K562 (cell line): ENCODE measurements around the gene PIK3C2G. TPM values are rescaled to one million over a fixed set of nuclear protein-coding genes. Genes with fewer than 3 reads are reported as not detected.

Experiments used
- ATAC-seq: fragments of 200-7000 bp; cut with Tn5 transposase; 3 replicates; pipeline ENCODE4 v1.9.1; 2020; ENCODE audit warnings: moderate library complexity
- BruUV-seq: library from RNA; stranded (reverse); fragments of 400-500 nt; replicated peaks from 2 replicates; lab custom pipeline; 2021; lab: Mats Ljungman, UMichigan
- CTCF ChIA-PET: fragments of 300-600 bp; formaldehyde crosslinking; extraction: SDS; loops from one replicate; lab custom pipeline; 2021; ENCODE audit warnings: low intra/inter-chr PET ratio; lab: Yijun Ruan, JAX
- POLR2A ChIA-PET: fragments of 300-600, 350-650 bp; sonication (Branson Sonifier 250); formaldehyde crosslinking; extraction: SDS; loops from one replicate; lab custom pipeline; 2021; ENCODE audit warnings: antibody characterized with exemption, inconsistent platforms; lab: Yijun Ruan, JAX
- DNase-seq, 4 experiments: peaks; one replicate each; pipeline versions ENCODE4 v3.0.0 to v3.0.0-alpha.2; 2011 to 2018; ENCODE audit warnings: low spot score in 3 of 4, mixed read lengths in 3 of 4; ENCODE audit errors: extremely low read depth in 1 of 4
- FAIRE-seq: peaks from 2 replicates; lab custom pipeline; 2011; peaks lifted over from hg19 to GRCh38; lab: Jason Lieb, UNC
- H2AFZ ChIP-seq: 2 replicates; pipeline ENCODE4 v1.6.0; 2011; ENCODE audit warnings: low read depth, low read length, control low read depth, inconsistent platforms
- H3K27ac ChIP-seq: fragments of 200-600 bp; 3 replicates; pipeline ENCODE4 v1.8.0; 2011; ENCODE audit warnings: low read depth, mild to moderate bottlenecking, control low read depth, inconsistent platforms, low read length, moderate library complexity, mixed read lengths; ENCODE audit errors: extremely low read depth
- H3K27me3 ChIP-seq, 2 experiments: fragments of 300-600 bp in 1 of 2; 2 replicates in 1 of 2; 3 replicates in 1 of 2; pipeline versions ENCODE4 v1.6.0 to v1.8.0; 2011; ENCODE audit warnings: inconsistent platforms in 2 of 2, low read length in 2 of 2, mild to moderate bottlenecking in 1 of 2, mixed read lengths in 1 of 2, moderate library complexity in 1 of 2; ENCODE audit not compliant: control insufficient read depth in 2 of 2, insufficient read depth in 2 of 2
- H3K36me3 ChIP-seq: fragments of 300-600 bp; 3 replicates; pipeline ENCODE4 v1.8.0; 2011; ENCODE audit warnings: mild to moderate bottlenecking, low read length, inconsistent platforms; ENCODE audit not compliant: control insufficient read depth, insufficient read depth
- H3K4me1 ChIP-seq, 2 experiments: fragments of 200-600 bp in 1 of 2; replicated peaks in 1 of 2; 2 replicates in 1 of 2; 3 replicates in 1 of 2; pipeline versions ENCODE4 v1.5.1 to v1.8.0; 2011; ENCODE audit warnings: inconsistent platforms in 2 of 2, low read length in 2 of 2, mild to moderate bottlenecking in 1 of 2, mixed read lengths in 1 of 2, moderate library complexity in 1 of 2; ENCODE audit not compliant: control insufficient read depth in 2 of 2, insufficient read depth in 2 of 2
- H3K4me2 ChIP-seq: 2 replicates; pipeline ENCODE4 v1.6.1; 2011; ENCODE audit warnings: low read length, control low read depth, inconsistent platforms, mixed read lengths; ENCODE audit not compliant: insufficient read depth
- H3K4me3 ChIP-seq: fragments of 200-600 bp; sonication (generic), shearing (Covaris generic); 2 replicates; pipeline ENCODE4 v1.5.1; 2016; ENCODE audit warnings: control low read depth, inconsistent platforms
- H3K79me2 ChIP-seq: fragments of 200-600 bp; 3 replicates; pipeline ENCODE4 v1.8.0; 2011; ENCODE audit warnings: low read length, inconsistent platforms; ENCODE audit not compliant: control insufficient read depth, insufficient read depth
- H3K9ac ChIP-seq, 2 experiments: 2 replicates each; pipeline versions ENCODE4 v1.6.0 to v1.6.1; 2011; ENCODE audit warnings: low read depth in 2 of 2, low read length in 2 of 2, control low read depth in 1 of 2, inconsistent platforms in 1 of 2, mild to moderate bottlenecking in 1 of 2, mixed read lengths in 1 of 2; ENCODE audit not compliant: insufficient read depth in 1 of 2
- H3K9me1 ChIP-seq: one replicate; pipeline ENCODE4 v1.6.0; 2011; ENCODE audit warnings: inconsistent platforms, mild to moderate bottlenecking, low read length, moderate library complexity; ENCODE audit not compliant: control insufficient read depth, insufficient read depth
- H3K9me3 ChIP-seq: replicated peaks from 2 replicates; pipeline ENCODE4 v1.5.1; 2011; ENCODE audit warnings: low read depth, low read length, inconsistent platforms; ENCODE audit not compliant: control insufficient read depth, insufficient read depth
- H4K20me1 ChIP-seq: replicated peaks from 2 replicates; pipeline ENCODE4 v1.6.1; 2011; ENCODE audit warnings: low read length, inconsistent platforms, mixed read lengths; ENCODE audit not compliant: control insufficient read depth, insufficient read depth
- BHLHE40 ChIP-seq: IDR thresholded peaks from 2 replicates; pipeline ENCODE4 v1.6.1; 2011; ENCODE audit warnings: low read length, improper control_type of control experiment
- C11orf30 ChIP-seq: fragments of 450-650 bp; IDR thresholded peaks from 2 replicates; pipeline ENCODE4 v1.6.1; 2016; ENCODE audit warnings: low read depth, mild to moderate bottlenecking
- MAFF ChIP-seq: IDR thresholded peaks from 2 replicates; pipeline ENCODE4 v1.6.1; 2012; ENCODE audit warnings: low read length, improper control_type of control experiment
- MAFG ChIP-seq: fragments of 450-650 bp; conservative IDR thresholded peaks from 2 replicates; pipeline ENCODE4 v1.6.1; 2016; ENCODE audit warnings: missing genetic modification characterization, missing compliant biosample characterization
- NFE2 ChIP-seq: IDR thresholded peaks from 2 replicates; pipeline ENCODE4 v1.6.1; 2014; ENCODE audit warnings: antibody characterized with exemption, low read depth
- NR3C1 ChIP-seq: sonication (generic); formaldehyde crosslinking; IDR thresholded peaks from 2 replicates; pipeline ENCODE4 v1.8.1; 2022; ENCODE audit warnings: missing genetic modification reagents
- ZNF316 ChIP-seq: fragments of 450-650 bp; IDR thresholded peaks from 2 replicates; pipeline ENCODE4 v1.6.1; 2016
- ZNF707 ChIP-seq: fragments of 250-450 bp; sonication (Bioruptor Pico); conservative IDR thresholded peaks from 2 replicates; pipeline ENCODE4 v1.8.0; 2022; ENCODE audit warnings: inconsistent platforms, mild to moderate bottlenecking, moderate library complexity
- WGBS: fragments of 100-300 bp; shearing (Covaris generic); methylation state at CpG from one replicate; pipeline ENCODE4 v1.1.6; 2016; ENCODE audit warnings: low coverage, mixed read lengths; ENCODE audit not compliant: insufficient coverage; ENCODE audit errors: missing lambda C conversion rate; 5-methylcytosine and 5-hydroxymethylcytosine counted together
- in situ Hi-C: fragments of 300-500 bp; cut with MboI; formaldehyde crosslinking; loops from 4 replicates; pipeline ENCODE4 v1.15.0; 2018; ENCODE audit warnings: inconsistent platforms, mixed read lengths
- intact Hi-C: fragments of 100-400 bp; cut with micrococcal nuclease; formaldehyde crosslinking; loops from 2 replicates; pipeline ENCODE4 v1.14.2; 2022
- polyA plus RNA-seq, 8 experiments: library from polyadenylated mRNA; depleted of rRNA in 4 of 8; stranded (reverse) in 5 of 8; unstranded in 3 of 8; fragments of >200 nt; fragmentation: Nextera tagmentation in 2 of 8; fragmentation: Illumina TruSeq in 1 of 8; extraction: Ambion mirVana in 2 of 8; extraction: Trizol in 1 of 8; gene quantifications; 2 replicates each; pipeline versions ENCODE4 v1.2.1 to v1.2.3, GENCODE V29; 2011 to 2014; ENCODE audit warnings: inconsistent platforms in 1 of 8, missing spikeins in 1 of 8
- total RNA-seq, 7 experiments: library from RNA; depleted of rRNA in 6 of 7; stranded (reverse); fragments of >200 nt in 6 of 7; fragmentation: Illumina TruSeq in 2 of 7; extraction: Trizol in 2 of 7; gene quantifications; 2 replicates each; pipeline versions ENCODE4 v1.2.1 to v1.2.3, GENCODE V29; 2011 to 2021; ENCODE audit warnings: low replicate concordance in 1 of 7
- TF ChIP-seq, protein P1 (sequence below): fragments of 450-650 bp; formaldehyde crosslinking; IDR thresholded peaks from 2 replicates; pipeline ENCODE4 v1.4.0; 2022; ENCODE audit warnings: missing genetic modification characterization

Gene PIK3C2G
- total and polyA plus RNA-seq, 9 of the 15 experiments (the other 6 are each of a cell fraction or from before 2014, with no cell fraction given): not detected

DNA sequence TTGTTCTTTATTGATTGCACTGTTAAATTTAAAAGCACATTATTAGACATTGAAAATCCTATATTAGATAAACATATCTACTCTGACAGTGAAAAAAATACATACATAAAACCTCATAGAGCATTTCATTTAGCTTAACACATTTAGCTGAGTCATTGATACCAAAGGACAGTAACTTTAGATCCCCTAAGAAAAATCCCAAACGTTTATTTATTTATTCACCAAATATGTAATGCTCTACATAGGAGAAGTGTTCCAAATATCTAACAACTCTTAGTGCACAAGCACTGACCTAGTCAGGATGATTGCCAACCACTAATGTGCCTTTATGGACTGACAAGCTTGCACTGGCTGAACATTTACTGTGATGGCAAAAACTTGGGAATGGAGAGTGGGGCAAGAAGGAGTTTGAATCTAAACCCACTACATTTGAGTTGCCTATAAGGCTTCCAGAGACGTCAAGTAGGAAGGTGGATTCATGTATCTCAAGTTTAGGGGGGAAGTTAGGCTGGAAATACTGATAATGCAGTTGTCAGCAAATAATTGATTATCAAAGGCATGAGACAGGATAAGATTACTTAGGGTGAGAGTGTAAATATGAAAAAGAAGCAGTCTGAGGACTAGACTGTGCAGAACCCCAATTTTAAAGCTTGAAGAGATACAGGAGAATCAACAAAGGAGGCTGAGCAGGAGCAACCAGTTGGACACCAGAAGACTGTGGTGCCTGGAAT lies 320.1 kb downstream of the PIK3C2G start:
- DNase-seq (no peak), ATAC-seq (no peak), FAIRE-seq (no peak)
- Histone ChIP-seq H2AFZ (peak overlapping the region; percentile 47; the same call in 1 of the 2 replicates), H4K20me1 (no peaks in the 10 kb centered on the region), H3K4me3 (no peak overlapping the region), H3K4me2 (no peak overlapping the region), H3K4me1 (no peaks in the 10 kb centered on the region; a peak in 1 of 5 replicates), H3K9me3 (no peaks in the 10 kb centered on the region), H3K79me2 (no peaks in the 10 kb centered on the region), H3K9me1 (no peaks in the 10 kb centered on the region), H3K36me3 (no peaks in the 10 kb centered on the region), H3K27ac (no peak overlapping the region), H3K27me3 (no peaks in the 10 kb centered on the region), H3K9ac (no peak overlapping the region)
- intact Hi-C loops (no loop called here), in situ Hi-C loops (no loop called here)
- POLR2A ChIA-PET: no interaction called here
- CTCF ChIA-PET: no interaction called here
- WGBS: 6% methylated on average over 2 of the region's 2 CpGs
- BruUV-seq: no TSS peak
- TF ChIP-seq MAFF (peak; percentile 36; the same call in 1 of the 2 replicates), NFE2 (0 out of 2 replicates have a peak, but pooled peaks have one; percentile 29), MAFG (tag) (peak; percentile 4; the same call in 1 of the 2 replicates), NR3C1 (CRISPR knock-in tag) (no peak), ZNF316 (peak; percentile 41), C11orf30 (peak; percentile 24; the same call in 1 of the 2 replicates), BHLHE40 (no peak), ZNF707 (CRISPR knock-in tag) (no peak)
- TF ChIP-seq, protein P1, sequence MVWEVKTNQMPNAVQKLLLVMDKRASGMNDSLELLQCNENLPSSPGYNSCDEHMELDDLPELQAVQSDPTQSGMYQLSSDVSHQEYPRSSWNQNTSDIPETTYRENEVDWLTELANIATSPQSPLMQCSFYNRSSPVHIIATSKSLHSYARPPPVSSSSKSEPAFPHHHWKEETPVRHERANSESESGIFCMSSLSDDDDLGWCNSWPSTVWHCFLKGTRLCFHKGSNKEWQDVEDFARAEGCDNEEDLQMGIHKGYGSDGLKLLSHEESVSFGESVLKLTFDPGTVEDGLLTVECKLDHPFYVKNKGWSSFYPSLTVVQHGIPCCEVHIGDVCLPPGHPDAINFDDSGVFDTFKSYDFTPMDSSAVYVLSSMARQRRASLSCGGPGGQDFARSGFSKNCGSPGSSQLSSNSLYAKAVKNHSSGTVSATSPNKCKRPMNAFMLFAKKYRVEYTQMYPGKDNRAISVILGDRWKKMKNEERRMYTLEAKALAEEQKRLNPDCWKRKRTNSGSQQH (CRISPR knock-in tag): no peak
